Activated CD4-positive, alpha-beta T cell treated with anti-CD3 and anti-CD28 coated beads for 1 hour (primary cell): ENCODE measurements around the gene ODF2.
A peak's percentile ranks its signal among the peaks of the same experiment; 100 is the strongest.
"Not testable (repeated sequence)": the region's sequence is repeated elsewhere in the genome, so short reads cannot be mapped to it uniquely, and the experiment has no call there.

Source experiments
- DNase-seq: peaks from one replicate; pipeline ENCODE4 v3.0.0-alpha.2; 2020

ODF2 gene

DNA sequence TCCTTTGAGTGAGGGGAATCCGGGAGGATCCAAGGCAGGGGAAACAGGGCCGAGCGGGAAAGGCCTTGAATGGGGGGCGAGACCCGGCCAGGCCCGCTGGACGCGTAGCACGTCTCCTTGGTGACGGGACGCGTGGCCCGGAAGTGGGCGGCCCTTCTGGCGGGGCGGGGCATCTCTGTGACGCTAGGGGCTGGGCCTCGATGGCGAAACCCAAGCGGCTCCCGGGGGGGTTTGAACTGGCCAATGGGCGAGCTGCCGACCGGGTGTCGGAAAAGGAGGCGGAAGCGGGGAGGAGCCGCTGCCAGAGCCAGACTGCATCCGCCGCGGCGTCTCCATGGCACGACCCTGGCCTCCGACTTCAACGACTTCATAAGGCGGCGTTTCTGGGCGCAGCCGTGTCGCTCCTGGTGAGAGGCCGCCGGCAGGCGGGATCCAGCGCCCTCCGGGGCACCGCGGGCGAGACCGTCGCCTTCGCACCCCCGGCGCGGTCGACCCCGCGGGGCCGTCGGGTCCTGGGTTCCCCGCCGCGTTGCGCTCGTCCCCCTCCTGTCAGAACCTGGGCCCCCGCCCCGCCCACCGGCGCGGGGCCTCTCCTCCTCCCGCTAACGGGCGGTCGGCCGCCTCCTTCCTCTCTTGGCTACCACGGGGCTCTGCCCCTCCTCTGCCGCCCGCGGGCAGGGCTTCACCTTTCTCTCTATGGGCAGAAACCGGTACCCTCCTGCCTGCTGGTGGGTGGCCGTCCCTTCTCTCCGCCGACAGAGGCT, at the start of gene ODF2:
ODF2 (plus strand) TSS at position 158 of the 764 bp plus-strand sequence; CDS start at position 244, 86 bp downstream.
- peak; percentile 98 for DNase-seq

DNA sequence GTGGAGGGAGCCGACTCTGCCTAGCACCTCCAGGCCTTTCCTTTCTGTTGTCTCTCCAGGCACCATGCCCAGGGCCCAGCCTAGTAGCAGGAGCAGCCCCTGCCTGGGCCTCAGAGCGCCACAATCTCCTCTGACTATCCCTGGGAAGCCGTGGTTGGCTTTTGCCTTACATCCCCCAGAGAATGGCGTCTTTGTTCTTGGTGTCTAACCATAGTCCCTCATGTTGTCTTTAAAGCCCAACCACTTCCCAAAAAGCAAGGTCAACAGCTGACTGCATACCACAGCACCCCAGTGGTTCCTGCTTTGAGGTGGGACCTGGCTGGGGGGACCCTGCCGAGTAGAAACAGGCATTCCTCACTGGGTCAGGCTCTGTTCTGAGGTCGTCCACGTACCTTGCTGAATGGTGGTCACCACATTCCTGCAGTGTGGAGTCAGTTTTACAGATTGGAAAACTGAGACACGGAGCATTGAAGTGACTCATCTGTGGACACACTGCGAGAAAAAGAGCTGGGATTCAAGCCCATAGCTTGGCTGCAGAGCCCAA, 48.9 kb upstream of the ODF2 start:
- DNase-seq, result no peak

DNA sequence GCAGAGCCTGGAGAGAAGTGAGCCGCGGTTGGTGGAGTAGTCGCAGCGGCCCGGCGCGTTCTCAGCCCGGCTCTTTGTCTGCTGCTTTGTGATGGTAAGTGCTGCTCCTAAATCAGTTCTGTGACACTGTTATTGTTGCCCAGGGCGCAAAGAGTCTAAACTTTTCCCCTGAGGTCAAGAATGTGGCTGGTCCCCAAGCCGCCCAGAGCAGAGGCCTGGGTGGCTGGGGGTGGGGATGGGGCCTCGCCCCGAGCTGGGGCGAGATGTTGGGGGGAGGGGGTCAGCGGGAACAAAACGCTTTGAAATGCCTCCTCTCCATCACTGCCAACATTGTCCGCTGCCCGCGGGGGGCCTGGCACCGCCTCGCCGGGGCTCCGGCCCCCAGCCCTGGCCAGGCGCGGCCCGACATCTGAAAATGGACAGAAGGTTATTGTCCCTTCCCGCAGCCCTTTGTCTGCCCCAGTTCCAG, 46.8 kb upstream of the ODF2 start:
- no peak for DNase-seq

DNA sequence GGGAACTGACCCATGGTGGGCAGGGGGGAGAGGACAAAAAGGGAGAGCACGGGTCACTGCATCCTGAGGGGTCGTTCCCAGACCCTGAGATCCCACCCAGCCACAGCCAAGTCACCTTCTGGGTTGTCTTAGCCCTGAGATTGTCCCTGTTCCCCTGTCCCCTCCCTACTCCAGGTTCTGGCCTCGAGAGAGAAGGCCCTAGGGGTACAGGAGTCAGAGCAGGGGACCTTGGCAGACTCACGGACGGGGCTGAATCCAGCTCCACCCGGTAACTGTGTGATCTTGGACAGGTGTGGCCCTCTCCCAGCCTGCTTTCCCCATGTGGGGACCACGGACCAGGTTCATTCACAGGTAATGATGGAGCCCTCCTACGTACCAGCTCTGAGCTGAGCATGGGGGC, 46.4 kb upstream of the ODF2 start:
- DNase-seq, result no peak

DNA sequence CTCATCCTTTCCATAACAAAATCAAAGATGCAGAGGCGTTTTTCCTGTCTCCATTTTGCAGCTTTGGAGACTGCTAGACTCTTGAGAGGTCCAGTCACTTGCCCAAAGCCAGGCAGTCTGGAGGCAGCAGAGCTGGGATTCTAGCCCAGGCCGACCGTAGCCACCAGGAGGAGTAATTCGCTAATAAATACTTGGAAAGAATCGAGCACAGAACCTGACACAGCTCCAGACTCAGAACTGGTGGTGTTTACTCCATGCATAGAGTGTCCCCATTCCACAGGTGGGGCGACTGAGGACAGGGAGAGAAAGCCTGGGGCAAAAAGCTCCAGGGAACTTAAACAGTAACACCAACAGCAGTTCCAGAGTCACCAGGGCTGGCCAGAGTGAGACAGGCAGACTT, 45.8 kb upstream of the ODF2 start:
- DNase-seq, result no peak

DNA sequence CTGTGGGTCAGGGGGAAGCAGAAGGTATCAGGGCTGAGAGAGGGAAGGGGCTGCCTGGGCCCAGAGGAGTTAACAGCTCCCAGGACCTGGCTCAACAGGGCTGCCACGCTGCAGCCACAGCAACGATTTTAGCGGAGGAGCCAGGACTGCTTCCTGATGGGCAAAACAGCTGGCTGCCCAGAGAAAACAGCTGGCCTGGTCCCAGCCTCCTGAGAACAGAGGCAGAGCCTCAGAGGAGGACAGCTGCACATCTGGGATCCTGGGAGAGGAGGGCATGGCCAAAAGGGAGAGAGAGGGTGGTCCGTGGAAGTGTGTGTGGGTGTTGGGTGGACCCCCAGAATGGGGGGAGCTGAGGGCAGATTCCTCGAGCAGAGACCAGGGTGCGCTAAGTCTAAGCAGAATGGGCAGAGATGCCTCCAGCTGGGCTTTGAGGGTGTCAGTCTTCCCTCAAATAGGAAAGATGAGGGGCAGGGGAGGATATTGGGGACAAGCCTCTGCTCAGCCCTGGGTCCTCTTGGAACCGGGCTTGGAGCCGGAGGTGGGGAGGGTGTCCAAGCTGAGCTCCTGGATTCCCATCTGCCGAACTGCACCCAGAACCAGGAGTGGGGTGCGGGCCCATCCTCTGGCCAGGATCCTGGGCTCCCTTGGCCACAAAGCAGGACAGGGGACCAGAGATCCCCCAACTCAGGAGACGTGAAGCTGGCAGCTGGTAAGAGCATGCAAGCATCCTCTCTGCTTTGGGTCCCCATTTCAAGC, 44.3 kb upstream of the ODF2 start:
- no peak for DNase-seq

DNA sequence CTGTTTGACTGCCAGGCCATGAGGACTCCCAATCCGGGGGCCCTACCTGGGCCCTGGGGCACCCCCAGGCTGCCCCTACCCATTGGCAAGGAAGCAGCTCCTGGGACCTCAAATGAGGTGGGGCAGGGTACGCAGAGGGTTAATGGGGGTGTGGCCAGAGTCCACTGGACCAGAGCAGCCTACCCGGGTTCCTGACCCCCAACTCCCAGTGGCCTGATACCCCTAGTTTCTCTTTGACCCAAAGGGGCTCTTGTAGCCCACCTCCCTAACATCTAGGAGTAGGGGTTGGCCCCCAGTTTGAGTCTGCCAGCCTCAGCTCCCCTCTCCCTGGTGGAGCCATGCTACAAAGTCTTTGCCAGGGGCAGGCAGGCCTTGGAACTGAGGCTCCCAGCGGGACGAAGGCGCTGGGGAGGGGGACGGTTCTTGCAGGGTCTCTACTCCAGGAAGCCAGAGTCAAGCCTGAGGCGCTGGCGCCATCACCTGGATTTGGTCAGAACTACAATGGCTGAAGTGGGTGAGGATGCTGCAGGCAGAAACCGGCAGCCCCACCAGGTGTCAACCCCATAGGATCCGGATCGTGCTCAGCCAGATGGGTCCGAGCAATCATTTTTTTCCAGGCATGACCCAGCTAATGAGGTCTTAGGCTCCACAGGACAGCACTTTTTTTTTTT, 43.6 kb upstream of the ODF2 start:
- DNase-seq, result peak; percentile 28

DNA sequence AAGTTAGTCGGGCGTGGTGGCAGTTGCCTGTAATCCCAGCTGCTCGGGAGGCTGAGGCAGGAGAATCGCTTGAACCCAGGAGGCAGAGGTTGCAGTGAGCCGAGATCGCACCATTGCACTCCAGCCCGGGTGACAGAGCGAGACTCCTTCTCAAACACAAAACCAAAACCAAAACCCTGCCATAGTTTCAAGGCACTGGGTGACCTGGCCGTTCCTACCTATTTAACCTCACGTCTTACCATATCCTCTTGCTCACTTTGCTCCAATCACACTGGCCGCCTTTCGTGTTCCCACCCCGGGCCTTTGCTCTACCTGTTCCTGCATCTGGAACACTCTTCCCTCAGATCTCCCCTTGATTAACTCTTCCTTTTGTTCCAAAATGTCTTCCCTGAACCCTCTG, 42.1 kb upstream of the ODF2 start:
- not testable (repeated sequence) for DNase-seq

DNA sequence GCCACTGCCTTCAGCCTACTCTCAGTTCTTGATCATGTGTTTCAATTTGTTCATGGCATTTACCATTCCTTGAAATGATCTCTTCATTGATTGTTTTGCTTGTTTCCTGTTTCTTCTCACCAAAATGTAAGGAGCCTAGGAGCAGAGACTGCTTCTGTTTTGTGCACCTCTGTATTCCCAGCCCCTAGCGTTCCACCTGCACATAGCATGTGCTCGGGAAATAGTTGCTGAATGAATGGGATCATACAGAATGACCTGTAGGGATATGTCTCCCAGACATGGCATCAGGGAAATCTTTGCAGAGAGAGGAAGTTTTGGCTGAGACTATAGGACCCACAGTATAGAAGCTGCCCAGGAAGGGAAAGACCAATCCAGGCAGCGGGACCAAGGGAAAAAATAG, 41.3 kb upstream of the ODF2 start:
- no peak for DNase-seq

DNA sequence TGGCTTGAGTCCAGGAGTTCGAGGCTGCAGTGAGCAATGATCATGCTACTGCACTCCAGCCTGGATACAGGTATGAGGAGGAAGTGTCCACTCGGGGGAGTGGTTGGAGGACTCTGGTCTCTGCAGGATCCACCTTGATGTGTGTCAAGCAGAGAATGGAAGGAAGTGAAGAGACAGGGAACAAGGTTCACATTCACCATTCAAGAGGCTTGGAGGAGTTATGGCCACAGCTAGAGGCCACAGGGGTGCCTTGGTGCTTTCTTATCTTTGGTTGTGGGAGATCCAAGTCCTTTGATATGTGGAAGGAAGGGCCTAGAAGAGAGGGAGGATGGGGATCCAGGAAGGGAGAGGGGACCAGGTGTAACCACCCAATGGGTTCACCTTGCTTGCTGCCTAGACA, 40.5 kb upstream of the ODF2 start:
- DNase-seq, result no peak

DNA sequence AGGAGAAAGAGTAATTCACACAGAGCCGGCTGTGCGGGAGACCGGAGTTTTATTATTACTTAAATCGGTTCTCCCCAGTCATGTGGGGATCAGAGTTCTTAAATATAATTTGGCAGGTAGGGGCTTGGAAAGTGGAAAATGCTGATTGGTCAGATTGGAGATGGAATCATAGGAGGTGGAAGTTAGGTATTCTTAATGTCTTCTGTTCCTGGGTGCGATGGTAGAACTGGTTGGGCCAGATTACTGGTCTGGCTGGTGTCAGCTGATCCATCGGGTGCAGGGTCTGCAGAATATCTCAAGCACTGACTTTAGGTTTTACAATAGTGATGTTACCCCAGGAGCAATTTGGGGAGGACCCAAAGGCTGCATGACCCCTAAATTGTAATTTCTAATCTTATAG, 39.8 kb upstream of the ODF2 start:
- no peak for DNase-seq

DNA sequence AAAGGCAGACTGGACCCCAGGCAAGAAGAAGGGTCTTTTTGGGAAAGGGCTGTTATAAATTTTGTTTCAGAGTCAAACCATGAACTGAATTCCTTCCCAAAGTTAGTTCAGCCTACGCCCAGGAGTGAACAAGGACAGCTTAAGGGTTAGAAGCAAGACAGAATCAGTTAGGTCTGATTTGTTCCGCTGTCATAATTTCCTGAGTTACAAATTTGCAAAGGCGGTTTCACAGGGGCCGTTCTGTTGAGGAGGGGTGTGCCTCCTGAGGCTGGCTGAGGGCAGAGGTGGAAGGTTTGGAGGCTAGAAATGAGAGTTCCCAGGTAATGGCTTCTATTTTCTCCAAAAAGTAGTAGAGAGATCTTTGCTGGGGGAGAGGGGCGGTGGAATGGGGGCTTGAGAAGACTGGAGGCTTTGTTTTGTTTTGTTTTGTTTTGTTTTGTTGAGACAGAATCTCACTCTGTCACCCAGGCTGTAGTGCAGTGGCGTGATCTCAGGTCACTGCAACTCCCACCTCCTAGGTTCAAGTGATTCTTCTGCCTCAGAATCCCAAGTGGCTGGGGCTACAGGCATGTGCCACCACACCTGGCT, 39.3 kb upstream of the ODF2 start:
- DNase-seq, result no peak

DNA sequence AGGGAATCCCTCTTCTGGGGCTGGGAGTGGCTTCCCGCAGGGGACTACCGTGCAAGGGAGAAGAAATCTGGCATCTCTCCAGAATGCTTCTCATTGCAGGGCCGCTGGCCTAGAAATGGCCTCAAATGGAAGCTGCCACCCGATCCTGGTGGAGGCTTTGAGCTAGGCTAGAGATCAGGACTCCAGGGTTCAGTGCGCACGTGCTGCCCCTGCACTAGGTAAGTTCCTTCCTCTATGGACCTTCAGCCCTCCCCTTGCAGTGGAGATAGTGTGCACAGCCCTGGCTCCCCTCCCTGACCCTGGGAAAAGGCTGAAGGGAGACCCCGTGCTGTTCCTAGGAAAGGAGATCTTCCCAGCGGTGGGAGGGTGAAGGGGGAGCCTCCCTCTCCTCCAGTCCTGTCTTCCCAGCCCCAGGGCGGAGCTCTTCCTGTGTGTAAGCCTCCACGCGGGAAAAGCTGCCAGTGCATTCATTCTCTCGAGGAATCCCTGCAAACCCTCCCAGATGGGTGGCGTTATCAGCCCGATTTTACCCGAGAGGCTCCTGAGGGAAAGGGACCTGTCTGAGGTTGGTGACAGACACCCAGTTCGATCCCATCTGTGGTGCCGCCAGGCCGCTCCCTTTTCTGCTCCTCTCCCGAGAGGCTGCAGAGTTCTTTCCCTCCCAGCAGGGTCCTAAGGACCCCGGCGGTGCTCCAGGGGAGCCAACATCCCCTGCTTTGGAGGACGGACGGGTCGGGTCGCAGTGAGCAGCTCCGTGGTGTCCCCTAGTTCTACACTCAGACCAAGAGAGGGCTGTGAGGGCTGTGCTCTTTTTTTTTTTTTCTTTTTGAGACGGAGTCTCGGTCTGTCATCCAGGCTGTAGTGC, 36.5 kb upstream of the ODF2 start:
- DNase-seq, result no peak

DNA sequence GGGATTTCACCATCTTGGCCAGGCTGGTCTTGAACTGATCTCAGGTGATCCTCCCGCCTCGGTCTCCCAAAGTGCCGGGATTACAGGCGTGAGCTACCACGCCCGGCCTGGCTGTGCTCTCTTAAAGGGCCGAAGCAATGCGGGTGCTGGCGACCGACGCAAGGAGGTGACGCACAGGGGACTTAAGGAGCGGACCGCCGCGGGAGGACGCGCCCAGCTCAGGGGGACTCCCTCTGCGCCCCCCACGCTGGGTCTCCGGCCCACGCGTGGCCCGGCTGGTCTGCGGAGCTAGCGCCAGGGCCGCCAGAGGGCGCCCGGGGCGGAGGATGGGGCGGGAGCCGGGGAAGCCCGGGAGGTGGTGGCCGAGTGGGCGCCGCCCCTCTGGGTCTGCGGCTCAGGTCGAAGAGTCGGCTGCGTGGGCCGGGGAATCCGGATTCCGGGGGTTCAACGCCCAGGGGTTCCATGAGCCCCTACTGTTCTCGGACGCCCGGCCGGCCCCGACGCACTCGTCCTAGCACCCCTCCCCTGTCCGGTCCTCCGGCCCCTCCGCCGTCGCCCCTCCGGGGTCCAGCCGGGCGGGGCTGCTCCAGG, 35.7 kb upstream of the ODF2 start:
- peak; percentile 44 for DNase-seq

DNA sequence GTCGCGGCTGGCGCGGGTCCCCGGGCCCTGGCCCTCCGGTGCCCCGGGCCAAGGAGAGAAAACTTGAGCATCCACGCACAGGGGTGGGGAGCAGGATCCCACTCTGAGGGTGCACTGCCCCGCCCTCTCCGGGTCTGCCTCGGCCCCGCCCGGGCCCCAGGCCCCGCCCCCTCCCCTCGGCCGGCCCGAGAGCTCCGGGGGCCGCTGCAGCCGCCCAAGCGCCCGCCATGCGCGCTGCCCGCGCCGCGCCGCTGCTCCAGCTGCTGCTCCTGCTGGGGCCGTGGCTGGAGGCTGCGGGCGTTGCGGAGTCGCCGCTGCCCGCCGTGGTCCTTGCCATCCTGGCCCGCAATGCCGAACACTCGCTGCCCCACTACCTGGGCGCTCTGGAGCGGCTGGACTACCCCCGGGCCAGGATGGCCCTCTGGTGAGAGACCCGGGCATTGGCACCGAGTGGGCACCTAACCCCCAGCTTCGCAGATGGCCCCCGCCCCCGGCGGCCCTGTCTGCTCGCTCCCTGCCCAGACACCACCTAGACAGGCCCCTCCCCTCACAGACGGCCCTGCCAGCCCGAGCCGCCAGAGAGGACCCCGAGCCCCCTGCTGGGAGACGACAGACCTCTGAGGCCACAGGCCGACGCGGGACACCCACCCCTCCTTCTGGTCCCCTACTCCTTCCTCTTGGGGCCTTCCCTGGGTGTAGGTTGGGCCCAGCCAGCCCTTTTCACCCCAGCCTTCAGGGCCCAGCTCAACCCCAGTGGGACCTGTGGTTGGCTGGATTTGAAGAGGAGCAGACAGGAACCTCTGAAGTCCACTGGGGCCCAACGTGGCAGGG, 34.9 kb upstream of the ODF2 start, which contains the start of gene CERCAM:
CERCAM (plus strand) TSS at position 207 of the 831 bp plus-strand sequence; CDS start at position 228, 21 bp downstream.
- DNase-seq, result peak; percentile 34

DNA sequence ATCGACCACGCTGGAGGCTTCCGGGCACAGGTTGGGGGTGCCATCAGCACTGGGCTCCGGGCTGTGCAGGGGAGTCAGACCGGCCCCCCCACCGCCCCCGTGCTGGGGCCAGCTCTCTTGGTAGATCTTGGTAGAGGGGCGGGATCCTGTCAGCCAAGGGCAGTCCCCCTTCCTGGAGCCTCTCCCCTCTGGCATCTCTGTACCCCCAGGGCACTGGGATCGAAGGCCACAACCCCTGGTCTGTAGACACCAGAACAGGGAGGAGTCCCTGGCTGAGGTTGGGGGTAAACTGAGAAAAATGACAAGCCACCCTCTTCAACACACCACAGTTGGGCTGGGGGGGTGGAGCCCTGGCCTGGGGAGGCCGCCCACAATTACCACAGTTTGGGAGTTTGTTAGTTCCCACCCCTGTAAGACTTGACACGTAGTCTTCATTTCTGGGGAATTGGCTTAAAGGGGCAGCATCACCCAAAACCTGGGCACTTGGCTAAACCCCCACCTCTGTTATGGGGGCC, 34.3 kb upstream of the ODF2 start:
- DNase-seq, result no peak

DNA sequence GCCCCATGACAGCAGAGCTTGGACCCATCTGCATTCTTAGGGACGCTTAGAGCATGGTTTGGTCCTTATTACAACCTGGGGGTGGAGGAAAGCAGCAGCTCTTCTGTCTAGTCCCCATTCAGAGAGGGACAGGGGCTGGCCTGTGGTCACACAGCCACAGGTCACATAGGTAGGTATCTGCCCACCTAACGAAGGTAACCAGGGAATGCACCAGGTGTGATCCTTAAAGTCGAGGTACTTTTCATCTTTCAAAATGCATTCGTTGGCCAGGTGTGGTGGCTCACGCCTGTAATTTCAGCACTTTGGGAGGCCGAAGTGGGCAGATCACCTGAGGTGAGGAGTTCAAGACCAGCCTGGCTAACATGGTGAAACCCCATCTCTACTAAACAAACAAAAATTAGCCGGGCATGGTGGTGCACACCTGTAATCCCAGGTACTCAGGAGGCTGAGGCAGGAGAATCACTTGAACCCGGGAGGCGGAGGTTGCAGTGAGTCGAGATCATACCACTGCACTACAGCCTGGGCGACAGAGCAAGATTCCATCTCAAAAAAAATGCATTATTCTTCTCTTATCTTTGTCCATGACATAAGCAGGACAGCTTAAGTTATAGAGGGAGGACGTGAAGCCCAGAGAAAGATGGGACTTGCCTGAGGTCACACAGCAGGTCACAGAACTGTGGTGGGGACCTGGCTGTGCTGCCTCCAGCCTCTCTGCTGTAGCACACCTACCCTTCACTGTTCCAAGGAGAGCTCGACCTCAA, 33.6 kb upstream of the ODF2 start:
- DNase-seq, result not testable (repeated sequence)

DNA sequence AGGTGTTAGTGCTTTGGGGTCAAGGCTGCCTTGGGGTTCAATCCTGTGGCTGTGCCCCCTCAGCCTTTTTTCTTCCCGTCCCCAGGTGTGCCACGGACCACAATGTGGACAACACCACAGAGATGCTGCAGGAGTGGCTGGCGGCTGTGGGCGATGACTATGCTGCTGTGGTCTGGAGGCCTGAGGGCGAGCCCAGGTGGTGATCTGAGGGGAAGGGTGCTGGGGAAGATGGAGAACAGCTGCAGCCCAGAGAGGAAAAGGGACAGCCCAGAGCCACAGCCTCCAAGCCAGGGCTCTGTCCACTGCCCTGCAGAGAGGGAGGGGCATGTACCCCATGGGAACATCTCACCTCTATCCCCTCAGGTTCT, 33.0 kb upstream of the ODF2 start:
- no peak for DNase-seq

DNA sequence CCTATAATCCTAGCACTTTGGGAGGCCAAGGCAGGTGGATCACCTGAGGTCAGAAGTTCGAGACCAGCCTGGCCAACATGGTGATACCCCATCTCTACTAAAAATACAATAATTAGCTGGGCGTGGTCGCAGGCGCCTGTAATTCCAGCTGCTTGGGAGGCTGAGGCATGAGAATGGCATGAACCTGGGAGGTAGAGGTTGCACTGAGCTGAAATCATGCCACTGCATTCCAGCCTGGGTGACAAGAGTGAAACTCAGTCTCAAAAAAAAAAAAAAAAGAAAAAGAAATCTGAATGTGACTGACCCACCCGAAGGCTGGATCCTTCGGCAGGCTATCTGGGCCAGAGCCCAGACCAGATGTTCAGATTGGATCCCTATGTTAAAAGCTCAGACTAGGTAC, 32.5 kb upstream of the ODF2 start:
- not testable (repeated sequence) for DNase-seq
